K562 (cell line): ENCODE measurements around the gene MCAM. TPM values are rescaled to one million over a fixed set of nuclear protein-coding genes. Genes with fewer than 3 reads are reported as not detected.
A peak's percentile ranks its signal among the peaks of the same experiment; 100 is the strongest.

ENCODE experiments used
- BCOR ChIP-seq: fragments of 450-650 bp; IDR thresholded peaks from 2 replicates; pipeline ENCODE4 v1.6.1; 2016
- ETS2 ChIP-seq: IDR thresholded peaks from 2 replicates; pipeline ENCODE4 v1.6.1; 2016; ENCODE audit warnings: borderline replicate concordance, missing genetic modification characterization, mild to moderate bottlenecking, moderate library complexity, missing compliant biosample characterization; ENCODE audit not compliant: poor library complexity, severe bottlenecking
- HDAC3 ChIP-seq: fragments of 450-650 bp; IDR thresholded peaks from 2 replicates; pipeline ENCODE4 v1.6.1; 2018; ENCODE audit warnings: borderline replicate concordance, mild to moderate bottlenecking, moderate library complexity; ENCODE audit not compliant: partially characterized antibody
- HMGN3 ChIP-seq: IDR thresholded peaks from 2 replicates; pipeline ENCODE4 v1.6.1; 2011; ENCODE audit warnings: borderline replicate concordance, low read depth, mild to moderate bottlenecking, mixed read lengths, low read length; ENCODE audit not compliant: insufficient read length; ENCODE audit errors: extremely low read depth
- HNRNPLL ChIP-seq: fragments of 200-400 bp; formaldehyde crosslinking; IDR thresholded peaks from 2 replicates; pipeline ENCODE4 v1.6.1; 2017; ENCODE audit warnings: low read length, low read depth, mild to moderate bottlenecking; ENCODE audit not compliant: poor library complexity, severe bottlenecking
- SNRNP70 ChIP-seq: fragments of 200-400 bp; formaldehyde crosslinking; optimal IDR thresholded peaks from 2 replicates; pipeline ENCODE3; 2017; ENCODE audit warnings: low read depth, low read length
- ZC3H4 ChIP-seq: sonication (generic); formaldehyde crosslinking; IDR thresholded peaks from 2 replicates; pipeline ENCODE4 v1.9.0; 2021; ENCODE audit warnings: missing genetic modification reagents, borderline replicate concordance
- ZNF143 ChIP-seq: sonication (generic); formaldehyde crosslinking; IDR thresholded peaks from 2 replicates; pipeline ENCODE4 v1.9.0; 2022; ENCODE audit warnings: mild to moderate bottlenecking, missing genetic modification reagents
- ZNF41 ChIP-seq: fragments of 250-450 bp; sonication (Bioruptor Pico); conservative IDR thresholded peaks from 2 replicates; pipeline ENCODE4 v1.4.0; 2020; ENCODE audit warnings: mild to moderate bottlenecking
- ZNF561 ChIP-seq: fragments of 450-650 bp; formaldehyde crosslinking; conservative IDR thresholded peaks from 2 replicates; pipeline ENCODE4 v1.4.0; 2020; ENCODE audit warnings: mild to moderate bottlenecking, moderate library complexity
- polyA plus RNA-seq, 8 experiments: library from polyadenylated mRNA; depleted of rRNA in 4 of 8; stranded (reverse) in 5 of 8; unstranded in 3 of 8; fragments of >200 nt; fragmentation: Nextera tagmentation in 2 of 8; fragmentation: Illumina TruSeq in 1 of 8; extraction: Ambion mirVana in 2 of 8; extraction: Trizol in 1 of 8; gene quantifications; 2 replicates each; pipeline versions ENCODE4 v1.2.1 to v1.2.3, GENCODE V29; 2011 to 2014; ENCODE audit warnings: inconsistent platforms in 1 of 8, missing spikeins in 1 of 8
- total RNA-seq, 7 experiments: library from RNA; depleted of rRNA in 6 of 7; stranded (reverse); fragments of >200 nt in 6 of 7; fragmentation: Illumina TruSeq in 2 of 7; extraction: Trizol in 2 of 7; gene quantifications; 2 replicates each; pipeline versions ENCODE4 v1.2.1 to v1.2.3, GENCODE V29; 2011 to 2021; ENCODE audit warnings: low replicate concordance in 1 of 7
- TF ChIP-seq, protein P1 (sequence below): fragments of 250-450 bp; sonication (Bioruptor Pico); IDR thresholded peaks from 2 replicates; pipeline ENCODE4 v1.4.0; 2020; ENCODE audit warnings: mild to moderate bottlenecking, moderate library complexity
- TF ChIP-seq, protein P2 (sequence below): sonication (generic); formaldehyde crosslinking; IDR thresholded peaks from 2 replicates; pipeline ENCODE4 v1.8.0; 2022; ENCODE audit warnings: mild to moderate bottlenecking, missing genetic modification reagents
- TF ChIP-seq, protein P3 (sequence below): sonication (generic); formaldehyde crosslinking; IDR thresholded peaks from 2 replicates; pipeline ENCODE4 v1.4.0; 2020; ENCODE audit warnings: mild to moderate bottlenecking, missing genetic modification reagents
- TF ChIP-seq, protein P4 (sequence below): fragments of 450-650 bp; formaldehyde crosslinking; IDR thresholded peaks from 2 replicates; pipeline ENCODE4 v1.4.0; 2022; ENCODE audit warnings: mild to moderate bottlenecking, moderate library complexity

Gene MCAM
- total and polyA plus RNA-seq, 9 of the 15 experiments (the other 6 are each of a cell fraction or from before 2014, with no cell fraction given), result 14.7 to 118 (median 53.6) TPM

GRCh38 chr11:119323532-119324033 lies 6.7 kb upstream of the MCAM start (continued):
- TF ChIP-seq, protein P1, sequence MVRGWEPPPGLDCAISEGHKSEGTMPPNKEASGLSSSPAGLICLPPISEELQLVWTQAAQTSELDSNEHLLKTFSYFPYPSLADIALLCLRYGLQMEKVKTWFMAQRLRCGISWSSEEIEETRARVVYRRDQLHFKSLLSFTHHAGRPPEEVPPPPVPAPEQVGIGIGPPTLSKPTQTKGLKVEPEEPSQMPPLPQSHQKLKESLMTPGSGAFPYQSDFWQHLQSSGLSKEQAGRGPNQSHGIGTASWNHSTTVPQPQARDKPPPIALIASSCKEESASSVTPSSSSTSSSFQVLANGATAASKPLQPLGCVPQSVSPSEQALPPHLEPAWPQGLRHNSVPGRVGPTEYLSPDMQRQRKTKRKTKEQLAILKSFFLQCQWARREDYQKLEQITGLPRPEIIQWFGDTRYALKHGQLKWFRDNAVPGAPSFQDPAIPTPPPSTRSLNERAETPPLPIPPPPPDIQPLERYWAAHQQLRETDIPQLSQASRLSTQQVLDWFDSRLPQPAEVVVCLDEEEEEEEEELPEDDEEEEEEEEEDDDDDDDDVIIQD, result no peak
- TF ChIP-seq ETS2 (tag) (no peak), SNRNP70 (no peak), ZNF561 (no peak), ZNF41 (CRISPR knock-in tag) (no peak), HMGN3 (no peak), ZC3H4 (CRISPR knock-in tag) (no peak), HDAC3 (no peak), BCOR (peak; percentile 98), HNRNPLL (no peak), ZNF143 (CRISPR knock-in tag) (no peak)
- TF ChIP-seq, protein P2, sequence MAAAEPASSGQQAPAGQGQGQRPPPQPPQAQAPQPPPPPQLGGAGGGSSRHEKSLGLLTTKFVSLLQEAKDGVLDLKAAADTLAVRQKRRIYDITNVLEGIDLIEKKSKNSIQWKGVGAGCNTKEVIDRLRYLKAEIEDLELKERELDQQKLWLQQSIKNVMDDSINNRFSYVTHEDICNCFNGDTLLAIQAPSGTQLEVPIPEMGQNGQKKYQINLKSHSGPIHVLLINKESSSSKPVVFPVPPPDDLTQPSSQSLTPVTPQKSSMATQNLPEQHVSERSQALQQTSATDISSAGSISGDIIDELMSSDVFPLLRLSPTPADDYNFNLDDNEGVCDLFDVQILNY (CRISPR knock-in tag), result no peak
- TF ChIP-seq, protein P3, sequence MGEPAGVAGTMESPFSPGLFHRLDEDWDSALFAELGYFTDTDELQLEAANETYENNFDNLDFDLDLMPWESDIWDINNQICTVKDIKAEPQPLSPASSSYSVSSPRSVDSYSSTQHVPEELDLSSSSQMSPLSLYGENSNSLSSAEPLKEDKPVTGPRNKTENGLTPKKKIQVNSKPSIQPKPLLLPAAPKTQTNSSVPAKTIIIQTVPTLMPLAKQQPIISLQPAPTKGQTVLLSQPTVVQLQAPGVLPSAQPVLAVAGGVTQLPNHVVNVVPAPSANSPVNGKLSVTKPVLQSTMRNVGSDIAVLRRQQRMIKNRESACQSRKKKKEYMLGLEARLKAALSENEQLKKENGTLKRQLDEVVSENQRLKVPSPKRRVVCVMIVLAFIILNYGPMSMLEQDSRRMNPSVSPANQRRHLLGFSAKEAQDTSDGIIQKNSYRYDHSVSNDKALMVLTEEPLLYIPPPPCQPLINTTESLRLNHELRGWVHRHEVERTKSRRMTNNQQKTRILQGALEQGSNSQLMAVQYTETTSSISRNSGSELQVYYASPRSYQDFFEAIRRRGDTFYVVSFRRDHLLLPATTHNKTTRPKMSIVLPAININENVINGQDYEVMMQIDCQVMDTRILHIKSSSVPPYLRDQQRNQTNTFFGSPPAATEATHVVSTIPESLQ, result no peak
- TF ChIP-seq, protein P4, sequence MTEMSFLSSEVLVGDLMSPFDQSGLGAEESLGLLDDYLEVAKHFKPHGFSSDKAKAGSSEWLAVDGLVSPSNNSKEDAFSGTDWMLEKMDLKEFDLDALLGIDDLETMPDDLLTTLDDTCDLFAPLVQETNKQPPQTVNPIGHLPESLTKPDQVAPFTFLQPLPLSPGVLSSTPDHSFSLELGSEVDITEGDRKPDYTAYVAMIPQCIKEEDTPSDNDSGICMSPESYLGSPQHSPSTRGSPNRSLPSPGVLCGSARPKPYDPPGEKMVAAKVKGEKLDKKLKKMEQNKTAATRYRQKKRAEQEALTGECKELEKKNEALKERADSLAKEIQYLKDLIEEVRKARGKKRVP (CRISPR knock-in tag), result no peak
